SK-N-SH treated with all-trans-retinoic acid at 6 μM for 48 hours (cell line): ENCODE measurements around the gene LOXL4.

ENCODE experiments used
- ATAC-seq: fragments of 200-7000 bp; cut with Tn5 transposase; 3 replicates; pipeline ENCODE4 v1.9.1; 2020; ENCODE audit warnings: mild to moderate bottlenecking, moderate library complexity
- ARNTL ChIP-seq: fragments of 450-650 bp; formaldehyde crosslinking; IDR thresholded peaks from 2 replicates; pipeline ENCODE4 v1.5.0; 2020; ENCODE audit warnings: low read depth, mild to moderate bottlenecking, moderate library complexity, borderline replicate concordance
- BACH2 ChIP-seq: fragments of 250-450 bp; sonication (Bioruptor Pico); IDR thresholded peaks from 2 replicates; pipeline ENCODE4 v1.9.0; 2021; ENCODE audit warnings: mild to moderate bottlenecking, borderline replicate concordance
- CREB5 ChIP-seq: fragments of 250-450 bp; sonication (Bioruptor Pico); IDR thresholded peaks from 2 replicates; pipeline ENCODE4 v1.5.1; 2020; ENCODE audit warnings: low read depth, mild to moderate bottlenecking, moderate library complexity
- CSDC2 ChIP-seq: fragments of 250-450 bp; sonication (Bioruptor Pico); IDR thresholded peaks from 2 replicates; pipeline ENCODE4 v1.5.0; 2020; ENCODE audit warnings: mild to moderate bottlenecking, moderate library complexity
- CSRNP3 ChIP-seq: fragments of 250-450 bp; sonication (Bioruptor Pico); IDR thresholded peaks from 2 replicates; pipeline ENCODE4 v1.5.1; 2021; ENCODE audit warnings: mild to moderate bottlenecking, moderate library complexity
- ESRRG ChIP-seq: fragments of 250-450 bp; sonication (Bioruptor Pico); IDR thresholded peaks from 2 replicates; pipeline ENCODE4 v1.6.1; 2021; ENCODE audit warnings: mild to moderate bottlenecking
- GLIS3 ChIP-seq: fragments of 250-450 bp; sonication (Bioruptor Pico); IDR thresholded peaks from 2 replicates; pipeline ENCODE4 v1.5.0; 2020; ENCODE audit warnings: mild to moderate bottlenecking, moderate library complexity
- ISL1 ChIP-seq: fragments of 250-450 bp; sonication (Bioruptor Pico); IDR thresholded peaks from 2 replicates; pipeline ENCODE4 v2.1.2; 2022; ENCODE audit warnings: mild to moderate bottlenecking, moderate library complexity
- OSR1 ChIP-seq: fragments of 250-450 bp; sonication (Bioruptor Pico); IDR thresholded peaks from 2 replicates; pipeline ENCODE4 v1.8.0; 2022; ENCODE audit warnings: moderate library complexity, mild to moderate bottlenecking, inconsistent platforms
- PPARA ChIP-seq: fragments of 250-450 bp; sonication (Bioruptor Pico); IDR thresholded peaks from 2 replicates; pipeline ENCODE4 v1.5.0; 2020; ENCODE audit warnings: mild to moderate bottlenecking, borderline replicate concordance
- RARB ChIP-seq: fragments of 250-450 bp; sonication (Bioruptor Pico); IDR thresholded peaks from 2 replicates; pipeline ENCODE4 v1.8.0; 2021; ENCODE audit warnings: mild to moderate bottlenecking, moderate library complexity
- TCF4 ChIP-seq: fragments of 250-450 bp; sonication (Bioruptor Pico); IDR thresholded peaks from 2 replicates; pipeline ENCODE4 v1.8.0; 2021; ENCODE audit warnings: mild to moderate bottlenecking, moderate library complexity, borderline replicate concordance
- TOX ChIP-seq: fragments of 250-450 bp; sonication (Bioruptor Pico); IDR thresholded peaks from 2 replicates; pipeline ENCODE4 v1.8.0; 2021; ENCODE audit warnings: mild to moderate bottlenecking, moderate library complexity, borderline replicate concordance
- ZC3H10 ChIP-seq: fragments of 250-450 bp; sonication (Bioruptor Pico); IDR thresholded peaks from 2 replicates; pipeline ENCODE4 v1.5.1; 2021; ENCODE audit warnings: mild to moderate bottlenecking, moderate library complexity
- ZFP30 ChIP-seq: fragments of 450-650 bp; formaldehyde crosslinking; IDR thresholded peaks from 2 replicates; pipeline ENCODE4 v1.5.0; 2022; ENCODE audit warnings: mild to moderate bottlenecking, moderate library complexity
- ZNF565 ChIP-seq: fragments of 450-650 bp; formaldehyde crosslinking; conservative IDR thresholded peaks from 2 replicates; pipeline ENCODE4 v1.5.0; 2020; ENCODE audit warnings: low read depth, mild to moderate bottlenecking, moderate library complexity
- ZNF70 ChIP-seq: fragments of 450-650 bp; formaldehyde crosslinking; IDR thresholded peaks from 2 replicates; pipeline ENCODE4 v1.5.0; 2020; ENCODE audit warnings: mild to moderate bottlenecking, moderate library complexity
- ZNF8 ChIP-seq: fragments of 450-650 bp; formaldehyde crosslinking; IDR thresholded peaks from 2 replicates; pipeline ENCODE4 v1.5.0; 2020; ENCODE audit warnings: mild to moderate bottlenecking, moderate library complexity
- TF ChIP-seq, protein P1 (sequence below): fragments of 250-450 bp; sonication (Bioruptor Pico); IDR thresholded peaks from 2 replicates; pipeline ENCODE4 v1.5.0; 2020; ENCODE audit warnings: mild to moderate bottlenecking, moderate library complexity
- TF ChIP-seq, protein P2 (sequence below): fragments of 250-450 bp; sonication (Bioruptor Pico); IDR thresholded peaks from 2 replicates; pipeline ENCODE4 v1.8.0; 2020; ENCODE audit warnings: mild to moderate bottlenecking, moderate library complexity, borderline replicate concordance
- TF ChIP-seq, protein P3 (sequence below): fragments of 250-450 bp; sonication (Bioruptor Pico); IDR thresholded peaks from 2 replicates; pipeline ENCODE4 v1.8.0; 2021; ENCODE audit warnings: low read depth, mild to moderate bottlenecking, moderate library complexity, borderline replicate concordance

Gene LOXL4

GRCh38 chr10:98312822-98313221 is 44.8 kb upstream of the LOXL4 start (continued):
- TF ChIP-seq, protein P1, sequence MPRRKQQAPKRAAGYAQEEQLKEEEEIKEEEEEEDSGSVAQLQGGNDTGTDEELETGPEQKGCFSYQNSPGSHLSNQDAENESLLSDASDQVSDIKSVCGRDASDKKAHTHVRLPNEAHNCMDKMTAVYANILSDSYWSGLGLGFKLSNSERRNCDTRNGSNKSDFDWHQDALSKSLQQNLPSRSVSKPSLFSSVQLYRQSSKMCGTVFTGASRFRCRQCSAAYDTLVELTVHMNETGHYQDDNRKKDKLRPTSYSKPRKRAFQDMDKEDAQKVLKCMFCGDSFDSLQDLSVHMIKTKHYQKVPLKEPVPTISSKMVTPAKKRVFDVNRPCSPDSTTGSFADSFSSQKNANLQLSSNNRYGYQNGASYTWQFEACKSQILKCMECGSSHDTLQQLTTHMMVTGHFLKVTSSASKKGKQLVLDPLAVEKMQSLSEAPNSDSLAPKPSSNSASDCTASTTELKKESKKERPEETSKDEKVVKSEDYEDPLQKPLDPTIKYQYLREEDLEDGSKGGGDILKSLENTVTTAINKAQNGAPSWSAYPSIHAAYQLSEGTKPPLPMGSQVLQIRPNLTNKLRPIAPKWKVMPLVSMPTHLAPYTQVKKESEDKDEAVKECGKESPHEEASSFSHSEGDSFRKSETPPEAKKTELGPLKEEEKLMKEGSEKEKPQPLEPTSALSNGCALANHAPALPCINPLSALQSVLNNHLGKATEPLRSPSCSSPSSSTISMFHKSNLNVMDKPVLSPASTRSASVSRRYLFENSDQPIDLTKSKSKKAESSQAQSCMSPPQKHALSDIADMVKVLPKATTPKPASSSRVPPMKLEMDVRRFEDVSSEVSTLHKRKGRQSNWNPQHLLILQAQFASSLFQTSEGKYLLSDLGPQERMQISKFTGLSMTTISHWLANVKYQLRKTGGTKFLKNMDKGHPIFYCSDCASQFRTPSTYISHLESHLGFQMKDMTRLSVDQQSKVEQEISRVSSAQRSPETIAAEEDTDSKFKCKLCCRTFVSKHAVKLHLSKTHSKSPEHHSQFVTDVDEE (CRISPR knock-in tag): no peak
- TF ChIP-seq BACH2 (CRISPR knock-in tag) (no peak), GLIS3 (CRISPR knock-in tag) (no peak), PPARA (CRISPR knock-in tag) (no peak), ZNF8 (CRISPR knock-in tag) (no peak), CSRNP3 (CRISPR knock-in tag) (no peak), RARB (CRISPR knock-in tag) (no peak), OSR1 (CRISPR knock-in tag) (no peak), CREB5 (CRISPR knock-in tag) (no peak), ESRRG (CRISPR knock-in tag) (no peak), CSDC2 (CRISPR knock-in tag) (no peak)

DNA sequence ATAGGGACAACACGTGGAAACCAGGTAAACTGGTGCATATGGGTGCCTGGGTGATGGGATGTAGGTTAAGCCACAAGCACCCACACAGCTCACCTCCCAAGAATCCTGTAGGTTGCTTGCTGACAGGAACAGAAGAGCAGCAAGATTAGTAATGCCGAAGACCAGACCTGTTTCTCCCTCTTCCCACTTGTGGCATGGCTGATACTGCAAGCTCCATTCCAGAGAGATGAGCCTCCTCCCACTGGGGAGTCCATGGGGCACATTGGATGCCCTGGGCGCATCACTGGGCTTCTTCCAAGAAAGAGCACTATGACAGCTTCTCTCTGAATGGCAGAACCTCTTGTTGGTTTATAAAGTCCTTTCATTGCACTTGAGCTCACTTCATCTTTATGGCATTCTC is 44.4 kb upstream of the LOXL4 start:
- ATAC-seq: no peak
- no peak for TF ChIP-seq ZFP30 (CRISPR knock-in tag)
- no peak for TF ChIP-seq CREB5 (CRISPR knock-in tag)
- TF ChIP-seq ISL1 (CRISPR knock-in tag): no peak
- TF ChIP-seq ZC3H10 (CRISPR knock-in tag): no peak
- TF ChIP-seq PPARA (CRISPR knock-in tag): no peak
- TF ChIP-seq OSR1 (CRISPR knock-in tag): no peak
- no peak for TF ChIP-seq ZNF565 (CRISPR knock-in tag)
- no peak for TF ChIP-seq ZNF70 (CRISPR knock-in tag)
- TF ChIP-seq ZNF8 (CRISPR knock-in tag): no peak
- no peak for TF ChIP-seq CSRNP3 (CRISPR knock-in tag)
- no peak for TF ChIP-seq TOX (CRISPR knock-in tag)
- TF ChIP-seq GLIS3 (CRISPR knock-in tag): no peak
- TF ChIP-seq ESRRG (CRISPR knock-in tag): no peak
- TF ChIP-seq TCF4 (CRISPR knock-in tag): no peak
- TF ChIP-seq, protein P2, sequence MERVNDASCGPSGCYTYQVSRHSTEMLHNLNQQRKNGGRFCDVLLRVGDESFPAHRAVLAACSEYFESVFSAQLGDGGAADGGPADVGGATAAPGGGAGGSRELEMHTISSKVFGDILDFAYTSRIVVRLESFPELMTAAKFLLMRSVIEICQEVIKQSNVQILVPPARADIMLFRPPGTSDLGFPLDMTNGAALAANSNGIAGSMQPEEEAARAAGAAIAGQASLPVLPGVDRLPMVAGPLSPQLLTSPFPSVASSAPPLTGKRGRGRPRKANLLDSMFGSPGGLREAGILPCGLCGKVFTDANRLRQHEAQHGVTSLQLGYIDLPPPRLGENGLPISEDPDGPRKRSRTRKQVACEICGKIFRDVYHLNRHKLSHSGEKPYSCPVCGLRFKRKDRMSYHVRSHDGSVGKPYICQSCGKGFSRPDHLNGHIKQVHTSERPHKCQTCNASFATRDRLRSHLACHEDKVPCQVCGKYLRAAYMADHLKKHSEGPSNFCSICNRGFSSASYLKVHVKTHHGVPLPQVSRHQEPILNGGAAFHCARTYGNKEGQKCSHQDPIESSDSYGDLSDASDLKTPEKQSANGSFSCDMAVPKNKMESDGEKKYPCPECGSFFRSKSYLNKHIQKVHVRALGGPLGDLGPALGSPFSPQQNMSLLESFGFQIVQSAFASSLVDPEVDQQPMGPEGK (CRISPR knock-in tag): no peak
- TF ChIP-seq CSDC2 (CRISPR knock-in tag): no peak
- TF ChIP-seq, protein P3, sequence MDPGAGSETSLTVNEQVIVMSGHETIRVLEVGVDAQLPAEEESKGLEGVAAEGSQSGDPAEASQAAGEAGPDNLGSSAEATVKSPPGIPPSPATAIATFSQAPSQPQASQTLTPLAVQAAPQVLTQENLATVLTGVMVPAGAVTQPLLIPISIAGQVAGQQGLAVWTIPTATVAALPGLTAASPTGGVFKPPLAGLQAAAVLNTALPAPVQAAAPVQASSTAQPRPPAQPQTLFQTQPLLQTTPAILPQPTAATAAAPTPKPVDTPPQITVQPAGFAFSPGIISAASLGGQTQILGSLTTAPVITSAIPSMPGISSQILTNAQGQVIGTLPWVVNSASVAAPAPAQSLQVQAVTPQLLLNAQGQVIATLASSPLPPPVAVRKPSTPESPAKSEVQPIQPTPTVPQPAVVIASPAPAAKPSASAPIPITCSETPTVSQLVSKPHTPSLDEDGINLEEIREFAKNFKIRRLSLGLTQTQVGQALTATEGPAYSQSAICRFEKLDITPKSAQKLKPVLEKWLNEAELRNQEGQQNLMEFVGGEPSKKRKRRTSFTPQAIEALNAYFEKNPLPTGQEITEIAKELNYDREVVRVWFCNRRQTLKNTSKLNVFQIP (CRISPR knock-in tag): no peak
- no peak for TF ChIP-seq ARNTL (CRISPR knock-in tag)
- TF ChIP-seq, protein P1 (CRISPR knock-in tag): no peak
